Measurements from ENCODE around the gene PTPRN2.
"Not testable (repeated sequence)": the region's sequence is repeated elsewhere in the genome, so short reads cannot be mapped to it uniquely, and the experiment has no call there.

The PTPRN2 gene

GRCh38 chr7:158587162-158588084 is at the start of gene PTPRN2:
PTPRN2 (minus strand) TSS chr7:158587823.
- DNase-seq = peak; percentile 10

- DNase-seq = no peak
These were observed 45.7 kb upstream of the PTPRN2 start for GRCh38 chr7:158633055-158633956.

GRCh38 chr7:158631574-158632195 is 44.1 kb upstream of the PTPRN2 start:
- DNase-seq = no peak

GRCh38 chr7:158626289-158626688 is 38.7 kb upstream of the PTPRN2 start:
- not testable (repeated sequence) for DNase-seq

GRCh38 chr7:158623241-158623640 is 35.6 kb upstream of the PTPRN2 start:
- no peak for DNase-seq

- DNase-seq = no peak
These were observed 33.3 kb upstream of the PTPRN2 start for GRCh38 chr7:158620839-158621441.

GRCh38 chr7:158620418-158620817 is 32.8 kb upstream of the PTPRN2 start:
- DNase-seq = no peak

- DNase-seq = no peak
These were observed 31.1 kb upstream of the PTPRN2 start for GRCh38 chr7:158618745-158619140.

GRCh38 chr7:158617737-158618128 is 30.1 kb upstream of the PTPRN2 start:
- DNase-seq = no peak

GRCh38 chr7:158616050-158616449 is 28.4 kb upstream of the PTPRN2 start:
- DNase-seq = no peak

GRCh38 chr7:158614700-158615099 is 27.1 kb upstream of the PTPRN2 start:
- DNase-seq = no peak

- DNase-seq = no peak
These were observed 25.9 kb upstream of the PTPRN2 start for GRCh38 chr7:158613481-158613880.

GRCh38 chr7:158612546-158612945 is 24.9 kb upstream of the PTPRN2 start:
- DNase-seq = no peak

GRCh38 chr7:158611541-158611940 is 23.9 kb upstream of the PTPRN2 start:
- no peak for DNase-seq

- no peak for DNase-seq
These were observed 21.8 kb upstream of the PTPRN2 start for GRCh38 chr7:158609313-158609974.

GRCh38 chr7:158607563-158607962 is 19.9 kb upstream of the PTPRN2 start:
- no peak for DNase-seq

GRCh38 chr7:158606671-158607424 is 19.2 kb upstream of the PTPRN2 start:
- no peak for DNase-seq

GRCh38 chr7:158606129-158606528 is 18.5 kb upstream of the PTPRN2 start:
- no peak for DNase-seq

GRCh38 chr7:158603773-158604755 is 16.4 kb upstream of the PTPRN2 start:
- no peak for DNase-seq
